ENCODE results near the gene PPP1R14D.

DNA sequence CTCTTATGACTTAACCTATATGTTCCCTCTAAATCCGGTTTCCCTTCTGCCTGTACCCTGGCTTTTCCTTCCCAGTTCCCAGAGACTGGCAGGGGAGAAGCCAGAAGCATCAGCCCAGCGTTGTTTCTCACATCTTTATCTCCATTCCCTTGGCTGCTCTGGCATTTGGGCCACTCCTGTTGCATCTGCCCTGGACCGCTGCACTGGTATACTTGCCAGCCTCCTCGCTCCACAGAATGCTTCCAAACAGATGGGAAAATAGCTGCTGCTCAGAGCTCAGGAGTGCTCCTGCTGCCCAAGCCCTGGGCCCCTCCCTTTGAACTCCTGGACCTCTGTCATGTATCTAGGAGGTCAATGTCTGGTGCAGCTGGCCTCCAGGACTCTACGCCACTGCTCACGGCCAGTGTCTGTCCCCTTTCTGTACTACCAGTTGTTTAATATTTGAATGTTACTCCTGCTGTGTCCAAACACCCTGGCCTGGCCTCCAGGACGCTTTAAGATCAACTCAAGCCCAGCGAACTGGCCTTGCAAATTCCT is 22.1 kb upstream of the PPP1R14D start:
- TF ChIP-seq, protein P1, sequence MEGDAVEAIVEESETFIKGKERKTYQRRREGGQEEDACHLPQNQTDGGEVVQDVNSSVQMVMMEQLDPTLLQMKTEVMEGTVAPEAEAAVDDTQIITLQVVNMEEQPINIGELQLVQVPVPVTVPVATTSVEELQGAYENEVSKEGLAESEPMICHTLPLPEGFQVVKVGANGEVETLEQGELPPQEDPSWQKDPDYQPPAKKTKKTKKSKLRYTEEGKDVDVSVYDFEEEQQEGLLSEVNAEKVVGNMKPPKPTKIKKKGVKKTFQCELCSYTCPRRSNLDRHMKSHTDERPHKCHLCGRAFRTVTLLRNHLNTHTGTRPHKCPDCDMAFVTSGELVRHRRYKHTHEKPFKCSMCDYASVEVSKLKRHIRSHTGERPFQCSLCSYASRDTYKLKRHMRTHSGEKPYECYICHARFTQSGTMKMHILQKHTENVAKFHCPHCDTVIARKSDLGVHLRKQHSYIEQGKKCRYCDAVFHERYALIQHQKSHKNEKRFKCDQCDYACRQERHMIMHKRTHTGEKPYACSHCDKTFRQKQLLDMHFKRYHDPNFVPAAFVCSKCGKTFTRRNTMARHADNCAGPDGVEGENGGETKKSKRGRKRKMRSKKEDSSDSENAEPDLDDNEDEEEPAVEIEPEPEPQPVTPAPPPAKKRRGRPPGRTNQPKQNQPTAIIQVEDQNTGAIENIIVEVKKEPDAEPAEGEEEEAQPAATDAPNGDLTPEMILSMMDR (conservative IDR thresholded peaks at IDR 0.05; ENCODE audit: low read depth in 2 of 2) = no peak
- TF ChIP-seq EZH2 (IDR thresholded peaks at IDR 0.05; ENCODE audit: low read depth, unreplicated experiment) = no peak

Measured in GM23338 (cell line).